C4-2B (cell line): ENCODE data around the gene TADA2A.

ENCODE experiments used
- H3K27ac ChIP-seq: fragments of 450-650 bp; 2 replicates; pipeline ENCODE4 v1.5.1; 2017
- ZFX ChIP-seq: fragments of 450-650 bp; IDR thresholded peaks from 2 replicates; pipeline ENCODE4 v1.6.1; 2017
- TF ChIP-seq, protein P1 (sequence below): fragments of 450-650 bp; conservative IDR thresholded peaks from 2 replicates; pipeline ENCODE4 v1.5.1; 2017; ENCODE audit warnings: mild to moderate bottlenecking

The TADA2A gene

DNA sequence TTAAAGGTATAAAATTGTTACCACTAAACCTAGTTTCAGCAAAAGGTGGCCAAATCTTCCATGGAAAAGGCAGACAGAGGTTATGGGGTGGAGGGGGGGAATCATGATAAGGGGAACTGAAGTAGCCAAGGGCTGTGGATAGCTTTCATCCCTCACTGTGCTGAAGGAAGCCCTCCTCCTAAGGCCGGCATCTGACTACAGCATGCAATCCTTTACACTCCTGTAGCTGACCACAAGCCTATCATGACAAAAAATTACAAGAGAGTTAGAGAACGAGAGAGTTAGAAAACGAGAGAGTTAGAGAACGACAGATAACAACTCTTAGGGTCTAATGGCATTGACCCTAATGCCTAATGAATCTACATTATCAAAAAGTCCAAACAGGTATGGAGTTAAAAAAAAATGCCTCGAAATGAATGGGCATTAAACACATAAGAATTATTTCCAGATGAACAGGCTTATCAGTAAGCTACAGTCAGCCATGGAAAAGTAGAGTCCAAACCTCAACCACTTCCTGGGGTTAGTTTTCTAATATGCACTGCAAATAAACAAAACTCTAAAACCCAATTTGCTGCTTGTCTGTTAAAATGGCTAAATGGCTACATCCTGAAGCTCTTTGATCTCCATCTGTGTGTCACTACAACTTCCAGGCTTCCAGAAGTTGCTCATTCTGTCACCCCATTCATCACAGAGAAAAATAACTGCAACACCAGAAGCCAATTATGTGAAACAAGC lies 112.7 kb downstream of the TADA2A start:
- TF ChIP-seq ZFX = no peak
- TF ChIP-seq, protein P1, sequence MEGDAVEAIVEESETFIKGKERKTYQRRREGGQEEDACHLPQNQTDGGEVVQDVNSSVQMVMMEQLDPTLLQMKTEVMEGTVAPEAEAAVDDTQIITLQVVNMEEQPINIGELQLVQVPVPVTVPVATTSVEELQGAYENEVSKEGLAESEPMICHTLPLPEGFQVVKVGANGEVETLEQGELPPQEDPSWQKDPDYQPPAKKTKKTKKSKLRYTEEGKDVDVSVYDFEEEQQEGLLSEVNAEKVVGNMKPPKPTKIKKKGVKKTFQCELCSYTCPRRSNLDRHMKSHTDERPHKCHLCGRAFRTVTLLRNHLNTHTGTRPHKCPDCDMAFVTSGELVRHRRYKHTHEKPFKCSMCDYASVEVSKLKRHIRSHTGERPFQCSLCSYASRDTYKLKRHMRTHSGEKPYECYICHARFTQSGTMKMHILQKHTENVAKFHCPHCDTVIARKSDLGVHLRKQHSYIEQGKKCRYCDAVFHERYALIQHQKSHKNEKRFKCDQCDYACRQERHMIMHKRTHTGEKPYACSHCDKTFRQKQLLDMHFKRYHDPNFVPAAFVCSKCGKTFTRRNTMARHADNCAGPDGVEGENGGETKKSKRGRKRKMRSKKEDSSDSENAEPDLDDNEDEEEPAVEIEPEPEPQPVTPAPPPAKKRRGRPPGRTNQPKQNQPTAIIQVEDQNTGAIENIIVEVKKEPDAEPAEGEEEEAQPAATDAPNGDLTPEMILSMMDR = no peak
- H3K27ac ChIP-seq = no peak overlapping the region

DNA sequence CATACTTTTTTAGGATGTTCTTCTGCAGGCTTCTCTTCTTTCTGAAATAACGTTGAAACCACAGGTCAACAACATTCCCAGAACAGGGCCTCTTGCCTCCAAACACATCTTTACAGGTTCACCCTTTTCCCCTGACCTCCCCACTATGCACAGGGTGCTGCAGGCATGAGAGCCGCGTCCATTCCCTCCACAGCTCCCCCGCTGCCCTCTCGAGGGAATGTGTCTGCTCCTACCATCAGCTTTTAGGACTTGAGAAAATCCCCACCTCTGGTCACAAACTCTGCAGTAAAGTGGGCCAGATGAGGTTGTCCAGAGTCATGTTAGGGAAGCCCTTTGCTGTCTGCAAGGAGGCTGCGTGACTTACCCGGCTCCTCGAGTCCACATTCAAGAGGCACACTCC lies 113.5 kb downstream of the TADA2A start:
- no peak for TF ChIP-seq ZFX
- TF ChIP-seq, protein P1 = no peak
- no peak overlapping the region for H3K27ac ChIP-seq

DNA sequence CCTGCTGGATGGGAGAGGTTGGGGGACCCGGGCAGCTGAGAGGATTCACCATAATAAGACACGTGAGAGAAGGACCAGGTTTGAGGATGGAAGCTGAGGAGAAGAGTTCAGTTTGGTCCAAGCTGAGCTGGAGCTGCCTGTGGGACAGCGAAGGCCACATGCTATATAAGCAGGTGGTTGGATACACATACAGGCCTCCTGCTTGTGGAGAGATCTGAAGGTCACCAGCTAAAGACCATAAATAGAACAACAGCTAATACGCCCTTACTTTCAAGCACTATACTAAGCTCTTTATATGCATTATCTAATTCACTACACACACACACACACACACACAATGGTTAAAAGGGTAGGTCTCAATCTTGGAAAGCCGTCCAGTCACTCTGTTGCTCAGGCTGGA lies 115.1 kb downstream of the TADA2A start:
- no peak for TF ChIP-seq ZFX
- TF ChIP-seq, protein P1 = no peak
- H3K27ac ChIP-seq = no peak overlapping the region

DNA sequence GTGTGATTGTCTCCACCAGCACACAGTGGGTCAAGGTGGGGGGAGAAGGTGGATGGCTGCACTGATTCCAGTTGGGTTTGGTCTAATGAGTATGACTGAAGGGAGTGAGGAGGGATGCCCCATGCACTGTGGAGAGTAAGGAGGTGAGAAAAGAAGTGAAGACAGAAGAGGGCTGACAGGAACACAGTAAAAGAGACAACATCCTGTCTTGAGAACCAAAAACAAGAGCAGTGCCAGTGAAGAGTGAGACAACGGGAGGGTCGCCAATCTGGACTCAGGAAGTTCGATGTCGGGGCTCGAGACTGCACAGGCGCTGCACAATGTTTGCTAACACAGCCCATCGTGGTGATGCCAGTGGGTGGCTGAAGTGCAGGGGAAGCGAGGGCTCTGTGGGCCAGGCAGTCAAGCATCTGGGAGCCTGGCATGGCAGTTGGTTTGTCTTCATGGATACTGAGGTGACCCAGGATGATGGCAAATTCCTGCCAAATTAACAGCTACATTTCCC lies 117.1 kb downstream of the TADA2A start:
- H3K27ac ChIP-seq = no peak overlapping the region
- TF ChIP-seq ZFX = no peak
- TF ChIP-seq, protein P1 = no peak

DNA sequence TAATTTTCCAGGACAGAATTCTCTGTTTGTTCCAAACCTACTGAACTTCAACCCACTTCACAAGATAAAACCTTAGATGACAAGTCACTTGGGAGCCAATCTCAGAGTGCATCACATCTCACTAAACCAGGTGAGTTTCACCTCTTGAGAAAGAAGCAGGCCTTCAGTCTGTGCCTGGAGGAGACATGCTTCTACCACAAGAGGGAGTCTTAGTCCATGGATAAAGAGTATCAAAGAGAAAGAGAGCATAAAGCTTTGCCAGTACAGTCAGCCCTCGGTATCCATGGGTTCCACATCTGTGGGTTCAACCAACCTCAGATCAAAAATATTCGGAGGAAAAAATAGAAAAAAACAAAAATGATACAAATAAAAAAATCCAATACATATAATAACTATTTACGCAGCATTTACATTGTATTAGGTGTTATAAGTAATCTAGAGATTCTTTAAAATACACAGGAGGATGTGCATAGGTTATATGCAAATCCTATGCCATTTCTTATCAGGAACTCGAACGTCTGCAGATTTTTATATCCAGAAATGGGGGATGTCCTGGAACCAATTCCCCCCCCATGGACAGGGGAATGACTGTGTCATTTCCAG lies 120.7 kb downstream of the TADA2A start:
- TF ChIP-seq ZFX = no peak
- TF ChIP-seq, protein P1 = peak; percentile 88

More for the DNA sequence above, 120.7 kb downstream of the TADA2A start:
- no peak overlapping the region for H3K27ac ChIP-seq
